ENCODE data around the gene E2F2.

The E2F2 gene

DNA sequence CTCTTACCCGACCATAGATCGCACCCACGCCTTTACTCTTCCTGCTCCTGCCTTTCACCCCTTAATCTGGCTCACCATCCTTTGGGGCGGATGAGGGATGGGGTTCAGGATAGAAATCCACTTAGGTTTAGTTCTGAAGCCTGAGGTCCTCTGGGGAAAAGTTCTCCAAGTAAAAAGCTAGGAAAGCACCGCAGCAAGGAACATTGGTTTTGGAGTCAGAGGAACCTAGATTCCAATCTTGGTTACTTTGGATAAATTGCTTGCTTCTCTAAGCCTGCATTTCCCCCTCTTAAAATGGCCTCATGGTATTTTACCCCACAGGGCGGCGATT, 46.1 kb downstream of the E2F2 start:
- TF ChIP-seq, protein P1, sequence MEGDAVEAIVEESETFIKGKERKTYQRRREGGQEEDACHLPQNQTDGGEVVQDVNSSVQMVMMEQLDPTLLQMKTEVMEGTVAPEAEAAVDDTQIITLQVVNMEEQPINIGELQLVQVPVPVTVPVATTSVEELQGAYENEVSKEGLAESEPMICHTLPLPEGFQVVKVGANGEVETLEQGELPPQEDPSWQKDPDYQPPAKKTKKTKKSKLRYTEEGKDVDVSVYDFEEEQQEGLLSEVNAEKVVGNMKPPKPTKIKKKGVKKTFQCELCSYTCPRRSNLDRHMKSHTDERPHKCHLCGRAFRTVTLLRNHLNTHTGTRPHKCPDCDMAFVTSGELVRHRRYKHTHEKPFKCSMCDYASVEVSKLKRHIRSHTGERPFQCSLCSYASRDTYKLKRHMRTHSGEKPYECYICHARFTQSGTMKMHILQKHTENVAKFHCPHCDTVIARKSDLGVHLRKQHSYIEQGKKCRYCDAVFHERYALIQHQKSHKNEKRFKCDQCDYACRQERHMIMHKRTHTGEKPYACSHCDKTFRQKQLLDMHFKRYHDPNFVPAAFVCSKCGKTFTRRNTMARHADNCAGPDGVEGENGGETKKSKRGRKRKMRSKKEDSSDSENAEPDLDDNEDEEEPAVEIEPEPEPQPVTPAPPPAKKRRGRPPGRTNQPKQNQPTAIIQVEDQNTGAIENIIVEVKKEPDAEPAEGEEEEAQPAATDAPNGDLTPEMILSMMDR (IDR thresholded peaks at IDR 0.05; ENCODE audit: insufficient read depth, low read length, missing control alignments): no peak
- ChIA-PET POLR2A (interaction anchor here (1.2 to 1.5 kb wide), 3 partner anchors 10 to 62 kb away, joined by 4 to 10 read pairs (median 6); no protein-coding TSS in a partner anchor), CTCF (interaction anchor here (1.3 to 9.0 kb wide), 4 partner anchors 12 to 180 kb away, joined by 3 to 130 read pairs (median 4); no protein-coding TSS in a partner anchor)
- DNase-seq (ENCODE audit: low read depth, low spot score): no peak
- peak overlapping the region; percentile 77 for H3K4me3 ChIP-seq (ENCODE audit: low read depth, low read length)

DNA sequence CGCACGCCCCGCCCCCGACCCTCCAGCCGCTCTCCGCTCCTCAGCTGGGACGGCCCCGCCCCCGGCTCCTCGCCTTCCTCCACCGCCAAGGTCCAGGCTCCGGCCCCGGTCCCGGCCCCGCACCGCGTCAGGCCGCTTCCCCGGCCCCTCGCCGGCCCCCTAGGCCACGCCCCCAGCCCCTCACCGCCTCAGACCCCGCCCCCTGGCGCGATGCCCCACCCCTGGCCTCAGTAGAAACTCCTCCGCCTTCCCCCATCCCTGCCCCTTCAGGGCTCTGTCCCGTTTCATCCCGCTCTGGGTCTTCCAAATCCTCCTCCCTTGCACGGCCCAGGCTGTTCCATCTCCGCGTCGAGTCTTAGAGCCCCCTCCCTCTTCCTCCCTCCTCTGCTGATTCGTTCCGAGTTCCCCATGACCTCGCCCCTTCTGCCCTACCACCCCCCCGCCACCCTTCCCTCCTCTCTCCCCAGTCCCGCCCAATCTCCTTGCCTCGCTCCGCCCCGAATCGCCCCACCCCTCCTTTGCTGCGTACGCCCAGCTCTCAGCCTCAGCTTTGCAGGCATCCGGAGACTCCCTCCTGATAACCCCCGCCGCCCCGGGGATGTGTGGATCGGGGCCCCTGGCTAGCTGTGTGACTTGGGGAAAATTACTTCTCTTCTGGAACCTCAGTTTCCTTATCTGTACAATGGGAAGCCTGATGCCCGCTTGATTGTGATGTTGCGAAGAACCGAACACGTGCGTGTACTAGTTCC, 46.6 kb downstream of the E2F2 start:
- ChIA-PET POLR2A (interaction anchor here (1.0 to 1.5 kb wide), 6 partner anchors 9 to 140 kb away, joined by 3 to 10 read pairs (median 6); partner anchors contain the start of gene HNRNPR), CTCF (interaction anchor here (0.8 to 9.0 kb wide), 6 partner anchors 9 to 181 kb away, joined by 3 to 130 read pairs (median 4); no protein-coding TSS in a partner anchor)
- TF ChIP-seq, protein P1 (IDR thresholded peaks at IDR 0.05; ENCODE audit: insufficient read depth, low read length, missing control alignments): no peak
- DNase-seq (ENCODE audit: low read depth, low spot score): no peak
- peak overlapping the region; percentile 77 for H3K4me3 ChIP-seq (ENCODE audit: low read depth, low read length)

DNA sequence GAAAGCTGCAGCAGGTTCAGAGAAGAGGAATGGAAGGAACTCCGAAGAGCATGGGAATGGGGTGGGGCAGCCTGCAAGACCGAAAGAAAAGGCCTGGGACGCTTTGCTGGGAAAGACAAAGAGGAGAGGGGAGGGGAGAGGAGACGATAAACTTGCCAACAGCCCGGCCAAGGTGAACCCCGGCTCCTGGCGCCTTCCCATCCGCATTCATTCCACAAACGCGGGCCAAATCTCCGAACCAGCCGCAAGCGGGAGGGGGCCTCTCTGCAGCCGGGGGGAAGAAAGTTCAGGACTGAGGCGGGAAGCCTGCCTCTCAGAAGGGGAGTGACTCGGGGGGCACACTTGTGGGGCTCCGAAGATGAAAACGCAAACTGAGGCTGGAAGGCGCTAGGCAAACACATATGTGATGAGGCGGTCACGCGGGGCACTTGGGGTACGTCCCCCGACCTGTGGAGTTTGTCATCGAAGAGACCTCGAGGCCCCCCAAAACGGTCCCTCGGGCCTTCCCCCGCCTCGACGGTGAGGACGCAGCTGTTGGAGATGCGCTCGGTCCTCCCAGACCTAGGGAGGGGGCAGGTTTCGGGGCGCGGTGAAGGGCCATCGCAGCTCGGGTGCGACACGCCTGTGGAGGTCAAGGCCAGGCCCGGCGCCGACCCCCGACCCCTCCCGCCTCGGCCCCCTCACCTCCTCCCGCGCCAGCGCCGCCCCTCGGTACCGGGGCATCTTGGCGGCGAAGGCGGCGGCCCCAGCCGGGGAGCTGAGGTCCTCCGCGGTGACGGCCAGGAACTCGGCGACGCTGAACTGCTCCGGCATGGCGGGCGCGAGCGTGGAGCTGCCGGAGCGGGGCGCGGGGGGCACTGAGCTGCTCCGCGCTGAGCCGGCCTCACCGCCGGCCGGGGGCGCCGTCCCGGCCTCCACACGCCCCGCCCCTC, 47.4 kb downstream of the E2F2 start, which contains the start of gene ASAP3:
ASAP3 (minus strand) TSS at position 859 of the 932 bp plus-strand sequence; CDS start at position 813, 46 bp downstream.
- CTCF ChIA-PET: interaction anchor here (0.8 to 9.0 kb wide), 6 partner anchors 8 to 35 kb away, joined by 3 to 130 read pairs (median 3); no protein-coding TSS in a partner anchor
- peak within 1 kb of the TSS; percentile 77 for H3K4me3 ChIP-seq (ENCODE audit: low read depth, low read length)
- TF ChIP-seq, protein P1 (IDR thresholded peaks at IDR 0.05; ENCODE audit: insufficient read depth, low read length, missing control alignments): peak; percentile 37
- no peak for DNase-seq (ENCODE audit: low read depth, low spot score)
- POLR2A ChIA-PET: interaction anchor here (1.0 to 1.5 kb wide), 6 partner anchors 8 to 139 kb away, joined by 3 to 10 read pairs (median 6); partner anchors contain the start of gene HNRNPR

DNA sequence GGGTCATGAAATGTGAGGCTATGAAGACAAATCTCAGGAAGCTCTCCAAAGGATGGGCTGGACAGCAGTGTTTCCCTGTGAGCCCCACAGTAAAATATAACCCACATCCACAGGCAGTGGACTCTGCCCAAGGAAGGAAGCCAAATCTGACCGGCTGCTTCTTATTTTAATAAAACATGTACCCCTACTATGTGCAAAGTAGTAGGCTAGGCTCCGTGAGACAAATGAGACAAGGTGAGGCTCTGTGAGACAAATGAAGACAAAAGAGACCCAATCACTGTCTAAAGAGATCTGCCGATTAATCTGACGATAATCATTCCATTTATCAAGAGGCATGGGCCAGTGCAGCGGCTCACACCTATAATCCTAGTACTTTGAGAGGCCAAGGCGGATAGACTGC, 49.1 kb downstream of the E2F2 start:
- TF ChIP-seq, protein P1 (IDR thresholded peaks at IDR 0.05; ENCODE audit: insufficient read depth, low read length, missing control alignments): no peak
- POLR2A ChIA-PET: no interaction called here
- DNase-seq (ENCODE audit: low read depth, low spot score): no peak
- CTCF ChIA-PET: interaction anchor here (0.8 to 9.0 kb wide), 4 partner anchors 9 to 60 kb away, joined by 3 to 130 read pairs (median 5); no protein-coding TSS in a partner anchor
- H3K4me3 ChIP-seq (ENCODE audit: low read depth, low read length): no peak overlapping the region

DNA sequence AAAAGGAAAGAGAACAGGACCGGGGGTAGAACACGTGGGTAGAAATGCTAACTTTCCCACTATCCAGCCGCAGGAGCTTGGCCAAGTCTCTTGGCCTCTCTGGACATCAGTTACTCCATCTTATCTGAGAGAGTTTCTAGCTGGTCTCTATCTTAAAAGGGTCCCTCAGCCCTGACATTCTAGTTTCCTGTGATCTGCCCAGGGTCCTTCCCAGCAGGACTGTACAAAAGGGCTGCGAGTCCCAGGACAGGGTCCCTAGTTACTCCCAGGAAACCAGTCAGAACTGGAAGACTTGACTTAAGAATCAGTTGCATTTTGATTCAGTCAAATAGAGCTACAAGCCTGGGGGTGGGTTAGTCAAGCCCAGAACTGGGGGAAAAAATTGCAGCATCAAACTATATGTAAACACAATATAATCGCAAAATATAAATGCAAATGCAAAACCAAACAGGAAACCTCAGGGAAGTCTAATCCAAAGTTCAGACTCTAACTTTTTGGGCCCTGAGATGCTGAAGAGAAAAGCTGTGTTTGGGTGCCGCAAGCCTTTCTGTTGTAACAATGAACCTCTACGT, 49.9 kb downstream of the E2F2 start:
- ChIA-PET CTCF (interaction anchor here (0.6 to 9.0 kb wide), 7 partner anchors 8 to 77 kb away, joined by 3 to 130 read pairs (median 4); no protein-coding TSS in a partner anchor), POLR2A (no interaction called here)
- DNase-seq (ENCODE audit: low read depth, low spot score): no peak
- no peak overlapping the region for H3K4me3 ChIP-seq (ENCODE audit: low read depth, low read length)
- TF ChIP-seq, protein P1 (IDR thresholded peaks at IDR 0.05; ENCODE audit: insufficient read depth, low read length, missing control alignments): no peak
